ENCODE results near the gene CBFA2T3.

DNA sequence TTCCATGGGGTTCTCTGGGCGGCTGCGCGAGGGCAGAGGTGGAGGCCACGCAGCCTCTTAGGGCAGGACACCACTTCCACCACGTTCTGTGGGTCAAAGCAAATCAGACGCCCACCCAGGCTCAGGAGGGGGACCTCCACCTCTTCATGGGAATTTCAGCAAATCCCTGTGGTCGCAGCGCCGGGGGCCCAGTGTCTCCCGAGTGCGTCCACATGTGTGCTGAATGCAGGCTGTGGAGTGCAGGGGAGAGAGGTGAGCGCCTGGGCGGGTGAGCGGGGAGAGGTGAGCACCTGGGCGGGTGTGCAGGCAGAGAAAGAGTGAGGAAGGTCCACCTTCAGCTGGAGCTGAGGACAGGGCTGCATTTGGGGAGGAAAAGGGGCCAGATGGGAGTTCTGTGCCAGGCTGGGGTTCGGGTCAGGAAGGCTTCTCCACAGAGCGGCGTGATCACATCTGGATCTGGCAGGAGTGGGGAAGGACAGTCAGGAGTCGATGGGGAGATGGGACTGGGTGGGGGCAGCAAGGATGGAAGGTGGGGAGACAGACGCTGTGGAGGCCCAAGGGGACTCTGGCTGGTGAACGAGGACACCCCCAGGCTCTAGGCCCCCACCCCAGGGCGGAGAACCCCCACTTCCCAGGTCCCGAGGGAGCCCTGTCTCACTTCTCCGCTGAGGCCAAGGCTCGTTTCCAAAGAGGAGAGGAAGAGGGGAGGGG, 36.8 kb upstream of the CBFA2T3 start:
- TF ChIP-seq POLR2A (IDR thresholded peaks at IDR 0.05; ENCODE audit: low read length): no peak
- no peak for TF ChIP-seq GATA1 (IDR thresholded peaks at IDR 0.05; ENCODE audit: low read depth, low read length)

Data from erythroblast (primary cell).